EH (cell line): ENCODE results near the gene BORCS5.
A peak's percentile ranks its signal among the peaks of the same experiment; 100 is the strongest.
"Not testable (repeated sequence)": the region's sequence is repeated elsewhere in the genome, so short reads cannot be mapped to it uniquely, and the experiment has no call there.

Experiments used
- DNase-seq: peaks from one replicate; pipeline ENCODE4 v3.0.0-alpha.2; 2015; ENCODE audit warnings: low read depth

The BORCS5 gene

DNA sequence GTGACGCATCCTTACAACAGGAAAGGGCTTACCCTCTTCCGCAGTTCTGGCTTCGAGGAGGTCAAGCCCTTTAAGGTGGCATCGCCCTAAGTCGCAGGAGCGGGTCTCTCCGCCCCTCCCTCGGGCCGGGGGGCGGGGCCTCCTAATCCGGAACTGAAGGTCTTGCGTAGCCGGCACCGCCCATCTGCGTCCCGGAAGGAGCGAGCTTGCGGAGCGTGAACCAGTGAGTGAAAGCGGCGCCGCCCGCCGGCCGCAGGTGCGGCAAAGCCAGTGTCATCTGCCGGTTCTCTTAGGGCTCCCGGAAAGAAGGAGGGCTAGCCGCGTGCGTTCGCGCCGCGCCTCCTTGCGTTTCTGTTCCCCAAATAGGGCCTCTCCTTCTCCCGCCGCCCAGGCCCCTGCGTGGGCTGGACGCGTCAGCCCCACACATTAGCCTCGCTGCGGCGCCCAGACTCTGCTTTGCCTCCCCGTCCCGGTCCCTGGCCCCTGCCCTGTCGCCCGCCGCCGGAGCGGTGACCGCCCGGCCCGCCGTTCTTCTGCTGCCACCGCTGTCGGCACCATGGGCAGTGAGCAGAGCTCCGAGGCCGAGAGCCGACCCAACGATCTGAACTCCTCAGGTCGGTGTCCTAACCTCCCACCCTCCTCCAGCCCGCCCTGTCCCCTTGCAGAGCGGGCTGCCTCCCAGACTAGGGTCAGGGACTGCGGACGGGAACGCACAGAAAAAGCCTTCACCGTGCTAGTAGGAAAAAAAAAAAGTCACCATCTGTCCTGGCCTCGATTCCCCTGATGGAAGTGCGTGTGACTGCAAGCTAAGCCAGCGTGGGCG lies at the start of gene BORCS5:
Gene BORCS5 (plus strand): TSS at position 183 of the 823 bp plus-strand sequence. CDS start 374 bp downstream, at position 557.
- DNase-seq = peak; percentile 92

GRCh38 chr12:12310695-12311094 lies 46.2 kb upstream of the BORCS5 start:
- DNase-seq = not testable (repeated sequence)

- DNase-seq = no peak
Measured at GRCh38 chr12:12315838-12316237, 41.0 kb upstream of the BORCS5 start.

DNA sequence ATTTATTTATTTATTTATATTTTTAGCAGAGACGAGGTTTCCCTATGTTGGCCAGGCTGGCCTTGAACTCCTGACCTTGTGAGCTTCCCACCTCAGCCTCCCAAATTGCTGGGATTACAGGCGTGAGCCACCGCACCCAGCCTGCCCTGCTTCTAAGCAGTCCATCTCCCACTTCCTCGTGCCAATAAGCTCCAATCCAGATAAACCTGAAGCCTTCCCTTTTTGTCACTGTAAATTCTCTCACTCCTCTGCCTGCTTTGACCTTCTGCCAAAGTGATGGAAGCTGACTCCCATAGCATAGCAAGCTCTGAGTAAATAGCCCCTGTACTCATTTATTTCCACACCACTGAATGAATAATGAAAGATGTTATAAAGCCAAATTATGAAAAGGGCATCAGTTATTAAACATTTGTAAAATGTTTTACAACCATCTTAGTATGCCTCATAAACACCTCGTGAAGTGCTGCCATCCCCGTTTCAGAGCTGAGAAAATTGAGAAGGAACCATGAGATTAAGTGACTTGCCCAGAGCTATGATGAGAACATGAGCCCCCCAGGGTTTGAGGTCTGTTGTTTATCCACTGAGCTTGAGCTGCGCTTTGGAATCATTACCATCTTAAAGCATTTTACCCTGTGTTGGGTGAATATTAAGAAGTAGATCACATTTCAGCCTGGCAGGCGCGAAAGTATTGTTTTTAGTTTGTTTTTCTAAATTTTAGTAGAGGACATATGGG lies 37.3 kb upstream of the BORCS5 start:
- peak; percentile 47 for DNase-seq

- DNase-seq = no peak
Measured at GRCh38 chr12:12323118-12323517, 33.8 kb upstream of the BORCS5 start.

DNA sequence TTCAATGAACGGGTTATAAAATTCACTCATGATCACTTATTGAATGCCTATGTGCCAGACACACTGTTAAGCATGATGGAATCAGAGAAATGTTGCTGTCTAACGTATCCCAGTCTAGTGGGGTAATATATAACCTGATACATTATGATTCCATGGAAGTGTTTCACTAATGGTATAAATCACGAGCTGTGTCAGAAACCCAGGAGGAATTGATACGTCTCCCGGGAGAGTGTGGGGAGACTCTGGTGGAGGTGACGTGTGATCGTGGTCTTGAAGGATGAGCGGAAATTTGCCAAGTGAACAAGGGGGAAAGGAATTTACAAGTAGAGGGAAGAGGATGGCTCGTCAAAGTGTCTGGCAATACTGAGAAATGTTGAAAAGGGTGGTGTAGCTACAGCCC lies 33.3 kb upstream of the BORCS5 start:
- DNase-seq = peak; percentile 75

DNA sequence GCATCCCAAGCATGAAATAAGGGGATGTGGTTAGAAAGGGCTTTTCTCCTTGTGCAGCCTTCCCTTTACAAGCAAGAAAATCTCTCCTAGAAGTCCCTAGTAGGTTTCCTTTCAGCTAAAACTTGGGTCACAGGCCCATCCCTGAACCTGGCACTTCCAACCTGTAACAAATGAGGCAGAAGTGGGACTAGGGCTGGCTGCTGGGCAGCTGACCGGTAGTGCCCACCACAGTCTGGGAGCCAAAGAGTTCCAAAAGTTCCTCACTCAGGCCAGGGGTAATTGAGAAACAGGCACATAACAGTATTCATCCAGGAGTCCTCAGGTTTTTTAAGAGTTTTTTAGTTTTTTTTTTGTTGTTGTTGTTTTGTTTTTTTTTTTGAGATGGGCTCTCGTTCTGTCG lies 30.6 kb upstream of the BORCS5 start:
- no peak for DNase-seq

DNA sequence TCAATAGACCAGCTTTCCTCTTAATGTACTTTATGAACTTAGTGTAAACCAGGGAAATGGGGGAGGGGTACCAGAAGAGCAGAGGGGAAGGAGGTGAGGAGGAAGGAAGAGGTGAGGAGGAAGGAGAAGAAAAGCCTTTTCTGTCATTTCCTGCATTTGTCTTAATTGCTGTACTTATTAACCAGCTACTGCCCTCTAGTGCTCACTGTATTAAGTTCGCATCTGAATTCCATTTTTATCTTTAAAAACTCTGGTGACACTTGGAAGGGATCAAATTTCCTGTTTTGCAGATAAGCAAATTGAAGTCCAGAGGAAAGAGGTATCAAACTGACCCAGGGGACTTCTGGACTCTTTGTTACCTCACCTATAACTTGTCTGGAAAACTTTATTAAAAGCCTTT lies 29.1 kb upstream of the BORCS5 start:
- DNase-seq = peak; percentile 72

DNA sequence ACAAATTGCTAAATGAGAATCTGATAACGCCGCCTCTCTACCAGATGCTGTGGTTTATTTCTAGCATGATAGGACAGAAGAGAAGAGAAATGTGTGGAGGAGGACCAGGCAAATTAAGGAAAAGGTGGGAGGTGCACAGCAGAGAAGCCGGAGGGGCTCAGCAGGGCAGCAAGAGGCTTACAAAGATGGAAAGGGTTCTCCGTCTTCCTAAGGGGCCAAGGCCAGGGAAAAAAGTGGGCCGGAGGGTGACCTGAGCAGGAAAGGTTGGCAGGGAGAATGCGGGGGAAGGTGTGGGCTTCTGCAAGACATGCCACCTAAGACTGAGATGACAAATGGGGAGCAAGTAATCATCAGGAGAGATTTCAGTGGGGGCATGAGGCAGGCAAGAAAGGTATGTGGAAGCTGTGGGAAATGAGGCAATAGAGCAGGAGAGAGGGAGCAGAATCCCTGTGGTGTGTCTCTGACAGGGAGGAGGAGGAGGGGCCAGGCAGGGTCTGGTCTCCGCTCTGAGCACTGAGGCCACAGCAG lies 25.6 kb upstream of the BORCS5 start:
- DNase-seq = no peak

DNA sequence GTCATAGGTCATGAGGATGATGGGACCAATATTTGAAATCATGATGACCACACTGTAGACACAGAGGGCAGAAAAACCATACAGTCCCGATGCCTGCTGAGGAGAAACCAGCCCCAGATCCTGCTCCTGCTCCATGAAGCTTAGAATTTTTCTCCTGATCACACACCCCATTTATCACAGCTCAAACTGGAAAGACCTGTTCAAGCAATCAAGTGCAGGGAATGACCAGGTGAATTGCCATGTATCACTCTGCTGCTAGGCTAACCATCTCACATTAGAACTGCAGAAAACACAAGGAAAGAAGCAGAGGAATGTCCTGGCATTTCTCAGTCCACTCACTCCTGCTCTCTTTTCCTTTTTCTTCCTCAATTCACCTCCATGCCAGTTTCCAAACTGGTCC lies 25.0 kb upstream of the BORCS5 start:
- DNase-seq = no peak

- peak; percentile 45 for DNase-seq
Measured at GRCh38 chr12:12333407-12334366, 23.2 kb upstream of the BORCS5 start.

DNA sequence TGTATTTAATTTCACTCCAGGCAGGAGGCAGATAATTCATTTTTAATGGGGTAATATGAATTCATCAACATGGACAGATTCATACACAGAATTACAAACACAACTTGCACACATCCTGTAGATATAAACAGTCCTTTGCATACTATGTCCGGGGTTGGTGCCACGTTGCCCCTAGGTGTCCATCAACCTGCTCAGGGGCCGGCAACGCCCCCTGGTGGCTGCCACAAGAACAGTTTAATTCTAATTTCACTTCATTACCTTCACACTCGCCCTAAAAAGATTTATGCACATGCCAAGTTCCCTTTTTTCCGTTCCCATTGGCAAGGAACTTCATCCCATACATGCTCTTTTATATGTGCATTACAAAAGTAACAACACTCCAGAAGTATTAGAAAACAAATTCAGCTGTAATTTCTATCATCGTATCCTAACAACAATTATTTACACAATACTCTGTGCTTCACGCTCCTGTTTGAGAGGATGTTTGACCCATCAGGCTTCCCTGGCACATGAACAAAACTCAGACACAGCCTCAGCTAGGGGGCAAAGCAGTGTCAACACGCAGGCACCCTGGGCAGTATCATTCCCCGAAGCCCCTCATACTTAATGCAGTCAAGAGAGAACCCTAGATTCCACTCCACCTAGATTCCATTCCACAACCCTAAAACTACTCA lies 22.4 kb upstream of the BORCS5 start:
- DNase-seq = peak; percentile 63

DNA sequence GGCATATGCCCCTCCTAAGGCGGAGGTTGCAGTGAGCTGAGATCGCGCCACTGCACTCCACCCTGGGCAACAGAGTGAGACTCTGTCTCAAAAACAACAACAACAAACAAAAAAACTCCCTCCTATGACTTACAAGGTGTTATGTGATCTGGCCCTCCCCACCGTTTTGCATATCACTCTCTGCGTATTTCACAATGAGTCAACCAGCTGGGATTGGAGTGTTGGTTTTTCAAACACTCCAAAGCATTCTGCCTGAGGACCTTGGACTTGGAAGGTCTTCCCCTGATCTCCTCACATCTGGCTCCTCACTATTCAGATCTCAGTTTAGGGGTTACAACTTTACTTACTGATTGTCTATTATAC lies 20.8 kb upstream of the BORCS5 start:
- DNase-seq = peak; percentile 41

DNA sequence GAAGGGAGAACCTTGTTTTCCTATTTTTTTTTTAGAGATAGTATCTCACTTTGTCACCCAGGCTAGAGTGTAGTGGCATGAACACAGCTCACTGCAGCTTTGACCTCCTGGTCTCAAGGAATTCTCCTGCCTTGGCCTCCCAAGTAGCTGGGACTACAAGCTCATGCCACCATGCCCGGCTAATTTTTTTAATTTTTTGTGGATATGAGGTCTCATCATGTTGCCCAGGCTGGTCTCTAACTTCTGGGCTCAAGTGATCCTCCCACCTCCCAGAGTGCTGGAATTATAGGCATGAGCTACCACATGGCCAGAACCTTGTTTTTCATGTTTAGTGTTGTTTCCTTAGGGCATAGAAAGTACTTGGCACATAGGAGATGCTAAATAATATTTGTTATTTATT lies 20.4 kb upstream of the BORCS5 start:
- DNase-seq = no peak

DNA sequence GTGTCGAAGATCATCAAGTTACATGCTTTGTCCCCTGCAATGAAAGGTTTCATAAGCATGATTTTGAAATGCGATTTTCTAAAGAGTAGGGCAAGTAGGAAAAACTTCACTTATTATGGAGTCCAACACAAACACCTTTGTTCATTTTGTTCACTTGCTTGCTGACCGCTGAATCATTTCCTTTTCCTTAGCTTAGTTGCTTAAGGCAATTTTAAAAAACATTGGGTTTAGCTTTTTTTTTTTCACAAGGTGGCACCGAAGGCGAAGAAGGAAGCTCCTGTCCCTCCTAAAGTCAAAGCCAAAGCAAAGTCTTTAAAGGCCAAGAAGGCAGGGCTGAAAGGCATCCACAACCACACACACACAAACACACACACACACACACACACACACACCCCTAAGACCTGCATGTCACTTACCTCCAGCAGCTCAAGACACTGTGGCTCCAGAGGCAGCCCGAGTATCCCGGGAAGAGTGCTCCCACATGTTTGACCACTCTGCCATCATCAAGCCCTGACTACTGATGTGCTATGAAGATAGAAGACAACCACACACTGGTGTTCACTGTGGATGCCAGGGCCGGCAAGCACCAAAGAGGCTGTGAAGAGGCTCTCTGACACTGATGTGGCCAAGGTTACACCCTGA lies 18.2 kb upstream of the BORCS5 start:
- peak; percentile 52 for DNase-seq

DNA sequence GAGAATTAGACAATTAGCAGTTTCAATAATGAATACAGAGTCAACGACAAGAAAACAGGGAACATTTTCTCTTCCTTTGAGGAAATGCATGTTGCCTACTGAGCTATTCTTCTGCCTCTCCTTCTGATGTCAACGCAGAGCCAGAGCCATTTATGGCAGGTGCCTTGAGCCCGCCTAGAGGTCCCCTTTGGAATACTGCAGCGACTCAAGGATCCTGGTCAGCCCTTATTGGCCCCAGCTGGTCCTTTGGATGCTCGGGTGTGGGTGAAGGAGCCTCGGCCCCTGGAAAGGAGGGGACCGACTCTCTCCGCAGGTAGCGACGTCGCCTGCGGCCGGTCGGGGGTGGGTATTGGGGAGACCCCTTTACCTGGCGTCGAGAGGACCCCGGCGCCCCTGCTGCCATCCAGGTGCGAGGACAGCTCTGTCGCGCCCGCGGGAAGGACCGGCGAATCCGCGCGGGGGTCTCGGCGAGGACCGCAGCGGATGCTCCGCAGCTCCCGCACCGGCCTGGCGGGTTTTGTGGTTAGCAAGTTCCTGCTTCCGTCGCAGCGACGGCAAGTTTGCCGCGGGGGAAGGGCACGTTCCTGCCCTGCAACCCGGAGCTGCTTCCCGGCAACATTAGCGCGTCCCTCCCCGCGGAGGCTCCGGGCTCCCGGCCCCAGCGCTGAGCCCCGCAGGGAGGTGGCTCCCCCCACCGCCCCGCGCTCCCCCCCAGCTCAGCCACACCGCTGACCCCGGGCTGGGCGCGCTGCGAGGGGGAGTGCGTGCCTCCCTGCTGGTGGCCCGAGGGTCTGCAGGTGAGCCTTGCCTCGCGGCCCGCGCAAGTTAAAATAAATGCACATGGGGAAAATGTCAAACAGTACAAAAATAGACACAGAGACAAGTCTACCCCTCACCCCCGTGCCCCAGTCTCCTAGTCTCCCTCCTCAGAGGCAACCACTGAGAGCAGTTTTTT lies 6.9 kb upstream of the BORCS5 start, which contains the start of gene MANSC1:
Gene MANSC1 (minus strand): TSS at position 532 of the 955 bp plus-strand sequence. CDS start 6,928 bp downstream, outside the sequence.
- DNase-seq = peak; percentile 55

- DNase-seq = no peak
Measured at GRCh38 chr12:12350868-12351463, 5.9 kb upstream of the BORCS5 start.

DNA sequence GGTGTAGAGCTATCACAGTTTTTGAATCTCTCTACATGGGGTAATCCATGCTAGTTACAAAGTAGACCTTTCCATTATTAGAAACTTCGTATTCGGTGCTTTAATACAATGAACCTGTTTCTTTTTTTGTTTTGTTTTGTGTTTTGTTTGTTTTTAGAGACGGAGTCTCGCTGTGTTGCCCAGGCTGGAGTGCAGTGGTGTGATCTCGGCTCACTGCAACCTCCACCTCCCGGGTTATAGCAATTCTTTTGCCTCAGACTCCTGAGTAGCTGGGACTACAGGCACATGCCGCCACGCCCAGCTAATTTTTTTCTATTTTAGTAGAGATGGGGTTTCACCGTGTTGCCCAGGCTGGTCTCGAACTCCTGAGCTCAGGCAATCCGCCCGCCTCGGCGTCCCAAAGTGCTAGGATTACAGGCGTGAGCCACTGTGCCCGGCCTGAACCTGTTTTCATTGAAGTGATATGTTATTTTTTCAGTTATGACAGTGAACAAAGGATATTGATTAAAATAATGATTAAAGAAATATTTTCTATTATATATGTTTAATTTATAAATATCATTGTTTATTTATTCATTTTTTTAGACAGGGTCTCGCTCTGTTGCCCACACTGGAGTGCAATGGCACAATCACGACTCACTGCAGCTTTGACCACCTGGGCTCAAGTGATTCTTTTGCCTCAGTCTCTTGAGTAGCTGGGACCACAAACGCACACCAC lies 5.3 kb upstream of the BORCS5 start:
- not testable (repeated sequence) for DNase-seq
